GM19025 (cell line): Measurements from ENCODE around the gene MAP3K10.

Experiments
- ATAC-seq: cut with Tn5 transposase; IDR thresholded peaks from one replicate; pipeline ENCODE4 v1.9.1; 2021; ENCODE audit warnings: mild to moderate bottlenecking, low read depth, moderate library complexity; ENCODE audit not compliant: unreplicated experiment

The MAP3K10 gene

GRCh38 chr19:40231544-40232424 is 40.6 kb downstream of the MAP3K10 start:
- no peak for ATAC-seq

- ATAC-seq, result no peak
These were observed 41.3 kb downstream of the MAP3K10 start for GRCh38 chr19:40232479-40232878.

- ATAC-seq, result no peak
These were observed 42.0 kb downstream of the MAP3K10 start for GRCh38 chr19:40232949-40233810.

- no peak for ATAC-seq
These were observed 42.7 kb downstream of the MAP3K10 start for GRCh38 chr19:40233811-40234389.

GRCh38 chr19:40234429-40235237 is 43.4 kb downstream of the MAP3K10 start:
- no peak for ATAC-seq

GRCh38 chr19:40235238-40236025 is 44.2 kb downstream of the MAP3K10 start:
- ATAC-seq, result no peak

- ATAC-seq, result no peak
These were observed 44.8 kb downstream of the MAP3K10 start for GRCh38 chr19:40236026-40236355.

- ATAC-seq, result no peak
These were observed 45.1 kb downstream of the MAP3K10 start for GRCh38 chr19:40236366-40236765.

- no peak for ATAC-seq
These were observed 46.6 kb downstream of the MAP3K10 start for GRCh38 chr19:40237791-40238190.

- no peak for ATAC-seq
These were observed 47.5 kb downstream of the MAP3K10 start for GRCh38 chr19:40238775-40239174.

- ATAC-seq, result no peak
These were observed 48.4 kb downstream of the MAP3K10 start for GRCh38 chr19:40239415-40240226.

GRCh38 chr19:40240332-40240731 is 49.1 kb downstream of the MAP3K10 start:
- no peak for ATAC-seq

GRCh38 chr19:40241125-40241808 is 50.0 kb downstream of the MAP3K10 start:
- no peak for ATAC-seq

- ATAC-seq, result no peak
These were observed 50.7 kb downstream of the MAP3K10 start for GRCh38 chr19:40241809-40242384.

- no peak for ATAC-seq
These were observed 51.3 kb downstream of the MAP3K10 start for GRCh38 chr19:40242480-40242879.

- ATAC-seq, result no peak
These were observed 52.0 kb downstream of the MAP3K10 start for GRCh38 chr19:40243181-40243580.

- ATAC-seq, result no peak
These were observed 53.5 kb downstream of the MAP3K10 start for GRCh38 chr19:40244579-40245317.
